GM21447 (cell line): ENCODE data around the gene MECP2.

Source experiments
- ATAC-seq: cut with Tn5 transposase; IDR thresholded peaks from one replicate; pipeline ENCODE4 v1.9.1; 2021; ENCODE audit not compliant: unreplicated experiment

MECP2 gene

GRCh38 chrX:154064637-154065435, 32.7 kb downstream of the MECP2 start:
- no peak for ATAC-seq

GRCh38 chrX:154063234-154063633, 34.3 kb downstream of the MECP2 start:
- no peak for ATAC-seq

GRCh38 chrX:154061801-154062200, 35.7 kb downstream of the MECP2 start:
- no peak for ATAC-seq

- ATAC-seq, result no peak
Measured at GRCh38 chrX:154059729-154060245, 37.7 kb downstream of the MECP2 start.

- no peak for ATAC-seq
Measured at GRCh38 chrX:154059231-154059630, 38.3 kb downstream of the MECP2 start.

- no peak for ATAC-seq
Measured at GRCh38 chrX:154058214-154058997, 39.1 kb downstream of the MECP2 start.

- no peak for ATAC-seq
Measured at GRCh38 chrX:154057791-154058190, 39.7 kb downstream of the MECP2 start.

GRCh38 chrX:154056770-154057241, 40.7 kb downstream of the MECP2 start:
- no peak for ATAC-seq

- no peak for ATAC-seq
Measured at GRCh38 chrX:154051201-154051810, 46.2 kb downstream of the MECP2 start.

- ATAC-seq, result no peak
Measured at GRCh38 chrX:154050113-154050495, 47.4 kb downstream of the MECP2 start.

- ATAC-seq, result no peak
Measured at GRCh38 chrX:154049209-154050112, 48.1 kb downstream of the MECP2 start.

- no peak for ATAC-seq
Measured at GRCh38 chrX:154048398-154048797, 49.1 kb downstream of the MECP2 start.

GRCh38 chrX:154046940-154047610, 50.4 kb downstream of the MECP2 start:
- no peak for ATAC-seq

- ATAC-seq, result no peak
Measured at GRCh38 chrX:154046031-154046781, 51.3 kb downstream of the MECP2 start.

GRCh38 chrX:154044091-154044490, 53.4 kb downstream of the MECP2 start:
- no peak for ATAC-seq

- no peak for ATAC-seq
Measured at GRCh38 chrX:154043003-154043763, 54.3 kb downstream of the MECP2 start.

- ATAC-seq, result no peak
Measured at GRCh38 chrX:154040863-154041262, 56.7 kb downstream of the MECP2 start.

GRCh38 chrX:154040307-154040756, 57.2 kb downstream of the MECP2 start:
- no peak for ATAC-seq
